T-helper 2 cell treated with Interferon-gamma antibody and Interleukin-4, amounts not matched to agents 100 ng/mL and 5 ng/mL, for 36 hours (primary cell): ENCODE results near the gene MEX3D. TPM values are rescaled to one million over a fixed set of nuclear protein-coding genes. Genes with fewer than 3 reads are reported as not detected.
"Not testable (repeated sequence)": the region's sequence is repeated elsewhere in the genome, so short reads cannot be mapped to it uniquely, and the experiment has no call there.

ENCODE experiments used
- intact Hi-C: fragments of 100-400 bp; cut with micrococcal nuclease; formaldehyde crosslinking; loops from one replicate; pipeline ENCODE4 v1.15.1; 2023
- total RNA-seq: library from RNA; stranded (reverse); gene quantifications from 2 replicates; pipeline ENCODE4 v1.2.3, GENCODE V29; 2022

The MEX3D gene
- total RNA-seq, 1 donor from 2014 or later, result 12.1 TPM

GRCh38 chr19:1540365-1540925 is 27.7 kb downstream of the MEX3D start:
- intact Hi-C loops, result no loop called here

- intact Hi-C loops, result not testable (repeated sequence)
Observed at GRCh38 chr19:1539749-1540148, 28.4 kb downstream of the MEX3D start.

- intact Hi-C loops, result no loop called here
Observed at GRCh38 chr19:1538978-1539377, 29.1 kb downstream of the MEX3D start.

- intact Hi-C loops, result not testable (repeated sequence)
Observed at GRCh38 chr19:1535699-1536098, 32.4 kb downstream of the MEX3D start.

- intact Hi-C loops, result no loop called here
Observed at GRCh38 chr19:1534972-1535371, 33.2 kb downstream of the MEX3D start.

- intact Hi-C loops, result no loop called here
Observed at GRCh38 chr19:1533510-1534150, 34.5 kb downstream of the MEX3D start.

GRCh38 chr19:1532003-1532402 is 36.1 kb downstream of the MEX3D start:
- intact Hi-C loops, result no loop called here

- intact Hi-C loops, result no loop called here
Observed at GRCh38 chr19:1531587-1531986, 36.5 kb downstream of the MEX3D start.

GRCh38 chr19:1530856-1531255 is 37.3 kb downstream of the MEX3D start:
- intact Hi-C loops, result not testable (repeated sequence)

GRCh38 chr19:1529430-1529816 is 38.7 kb downstream of the MEX3D start:
- intact Hi-C loops, result no loop called here

- intact Hi-C loops, result no loop called here
Observed at GRCh38 chr19:1528596-1529429, 39.3 kb downstream of the MEX3D start.

- intact Hi-C loops, result no loop called here
Observed at GRCh38 chr19:1527650-1528309, 40.3 kb downstream of the MEX3D start.

- intact Hi-C loops, result no loop called here
Observed at GRCh38 chr19:1526979-1527649, 41.0 kb downstream of the MEX3D start.

GRCh38 chr19:1526066-1526778 is 41.9 kb downstream of the MEX3D start:
- intact Hi-C loops, result no loop called here

- intact Hi-C loops, result no loop called here
Observed at GRCh38 chr19:1525343-1525742, 42.8 kb downstream of the MEX3D start.

- intact Hi-C loops, result no loop called here
Observed at GRCh38 chr19:1524972-1525325, 43.2 kb downstream of the MEX3D start.

- intact Hi-C loops, result no loop called here
Observed at GRCh38 chr19:1524287-1524971, 43.7 kb downstream of the MEX3D start.

GRCh38 chr19:1523412-1524286 is 44.5 kb downstream of the MEX3D start, which contains the start of gene PLK5:
TSS of gene PLK5 (plus strand) at chr19:1524077. CDS start at chr19:1526997, 2,920 bp downstream.
- intact Hi-C loops, result no loop called here

- intact Hi-C loops, result no loop called here
Observed at GRCh38 chr19:1522838-1523237, 45.3 kb downstream of the MEX3D start.
